Measurements from ENCODE around the gene F5.

DNA sequence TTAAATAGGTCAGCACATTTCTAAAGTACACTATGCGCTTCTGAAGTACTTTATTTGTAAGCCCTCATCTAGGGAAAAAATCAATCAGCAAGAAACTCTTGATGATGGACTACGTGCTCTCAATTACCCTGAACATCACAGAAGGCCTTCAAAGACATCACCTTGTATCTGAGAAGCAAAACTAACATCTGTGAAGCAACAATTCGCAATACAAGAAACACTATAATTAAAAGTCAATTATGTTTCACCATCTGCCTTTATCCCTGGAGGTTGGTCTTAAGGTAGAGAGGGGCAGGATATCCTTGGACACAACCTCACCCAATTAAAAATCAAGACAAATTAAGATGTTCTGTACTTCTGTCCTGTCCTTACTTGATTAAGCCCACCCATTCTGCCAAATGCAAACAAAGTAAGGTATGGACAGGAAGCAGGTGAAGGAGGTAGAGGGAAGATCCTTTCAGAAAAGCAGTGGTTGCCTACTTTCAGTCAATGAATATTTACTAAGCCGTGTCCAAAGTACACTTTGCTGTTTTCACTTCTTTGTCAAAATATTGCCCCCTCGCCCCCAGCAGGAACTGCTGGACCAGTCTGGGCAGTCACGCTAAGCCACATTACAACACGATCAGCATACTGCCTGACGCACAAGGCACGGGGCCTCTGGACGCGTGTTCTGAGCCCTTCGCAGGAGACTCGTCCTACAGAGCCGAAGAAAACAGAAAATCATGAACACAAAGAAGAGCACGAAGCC is 101.4 kb downstream of the F5 start:
- TF ChIP-seq, protein P1, sequence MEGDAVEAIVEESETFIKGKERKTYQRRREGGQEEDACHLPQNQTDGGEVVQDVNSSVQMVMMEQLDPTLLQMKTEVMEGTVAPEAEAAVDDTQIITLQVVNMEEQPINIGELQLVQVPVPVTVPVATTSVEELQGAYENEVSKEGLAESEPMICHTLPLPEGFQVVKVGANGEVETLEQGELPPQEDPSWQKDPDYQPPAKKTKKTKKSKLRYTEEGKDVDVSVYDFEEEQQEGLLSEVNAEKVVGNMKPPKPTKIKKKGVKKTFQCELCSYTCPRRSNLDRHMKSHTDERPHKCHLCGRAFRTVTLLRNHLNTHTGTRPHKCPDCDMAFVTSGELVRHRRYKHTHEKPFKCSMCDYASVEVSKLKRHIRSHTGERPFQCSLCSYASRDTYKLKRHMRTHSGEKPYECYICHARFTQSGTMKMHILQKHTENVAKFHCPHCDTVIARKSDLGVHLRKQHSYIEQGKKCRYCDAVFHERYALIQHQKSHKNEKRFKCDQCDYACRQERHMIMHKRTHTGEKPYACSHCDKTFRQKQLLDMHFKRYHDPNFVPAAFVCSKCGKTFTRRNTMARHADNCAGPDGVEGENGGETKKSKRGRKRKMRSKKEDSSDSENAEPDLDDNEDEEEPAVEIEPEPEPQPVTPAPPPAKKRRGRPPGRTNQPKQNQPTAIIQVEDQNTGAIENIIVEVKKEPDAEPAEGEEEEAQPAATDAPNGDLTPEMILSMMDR (IDR thresholded peaks at IDR 0.05), result no peak
- no peak for TF ChIP-seq POLR2A (IDR thresholded peaks at IDR 0.05)
